HG02642 (cell line): Measurements from ENCODE around the gene WDR53.
A peak's percentile ranks its signal among the peaks of the same experiment; 100 is the strongest.
"Not testable (repeated sequence)": the region's sequence is repeated elsewhere in the genome, so short reads cannot be mapped to it uniquely, and the experiment has no call there.

Experiments
- ATAC-seq: cut with Tn5 transposase; IDR thresholded peaks from one replicate; pipeline ENCODE4 v1.9.1; 2021; ENCODE audit warnings: mild to moderate bottlenecking; ENCODE audit not compliant: unreplicated experiment, poor library complexity

WDR53 gene

GRCh38 chr3:196563721-196564225 is 4.6 kb downstream of the WDR53 start:
- no peak for ATAC-seq

GRCh38 chr3:196559826-196560225 is 8.5 kb downstream of the WDR53 start:
- ATAC-seq: no peak

DNA sequence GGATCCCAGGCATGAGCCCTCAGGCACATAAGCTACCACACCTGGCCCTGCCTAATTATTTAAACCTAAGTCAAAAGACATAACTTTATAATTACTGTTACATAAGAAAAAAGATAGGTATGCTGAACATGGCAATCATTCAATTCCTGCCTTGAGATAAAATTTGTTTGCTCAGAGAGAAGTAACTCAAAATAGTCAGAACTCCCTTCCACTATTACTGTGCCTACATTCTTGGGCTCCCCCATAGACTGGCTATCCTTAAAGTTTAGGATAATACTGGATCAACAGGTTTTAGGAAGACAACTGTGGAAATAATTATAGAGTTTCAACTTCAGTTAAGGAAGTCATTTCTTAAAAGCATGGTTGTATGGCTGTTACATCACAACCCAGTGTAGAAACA is 9.9 kb downstream of the WDR53 start:
- no peak for ATAC-seq

GRCh38 chr3:196557236-196557635 is 11.1 kb downstream of the WDR53 start:
- no peak for ATAC-seq

DNA sequence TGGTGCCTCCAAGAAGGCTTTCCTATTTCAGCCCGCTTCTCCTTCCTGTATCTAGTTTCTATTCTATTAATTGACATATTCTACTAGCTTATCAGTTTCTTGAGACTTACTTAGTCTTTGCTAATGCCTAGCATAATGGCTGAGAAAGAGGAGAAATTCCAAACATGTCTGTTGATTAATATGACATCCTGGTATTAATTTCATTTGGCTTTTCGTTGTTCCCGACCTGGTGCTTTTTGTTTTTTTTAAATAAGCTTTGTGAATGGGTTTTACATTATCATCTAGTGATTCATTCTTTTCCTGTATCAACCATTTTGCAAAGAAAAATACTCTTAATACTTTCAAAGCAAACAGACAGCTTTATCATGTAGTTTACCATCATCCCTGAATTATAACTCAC is 13.1 kb downstream of the WDR53 start:
- ATAC-seq: no peak

GRCh38 chr3:196554205-196554604 is 14.1 kb downstream of the WDR53 start:
- ATAC-seq: no peak

- ATAC-seq: no peak
These were observed 14.8 kb downstream of the WDR53 start for GRCh38 chr3:196553551-196553950.

- ATAC-seq: no peak
These were observed 16.1 kb downstream of the WDR53 start for GRCh38 chr3:196552253-196552652.

- not testable (repeated sequence) for ATAC-seq
These were observed 18.2 kb downstream of the WDR53 start for GRCh38 chr3:196550172-196550571.

DNA sequence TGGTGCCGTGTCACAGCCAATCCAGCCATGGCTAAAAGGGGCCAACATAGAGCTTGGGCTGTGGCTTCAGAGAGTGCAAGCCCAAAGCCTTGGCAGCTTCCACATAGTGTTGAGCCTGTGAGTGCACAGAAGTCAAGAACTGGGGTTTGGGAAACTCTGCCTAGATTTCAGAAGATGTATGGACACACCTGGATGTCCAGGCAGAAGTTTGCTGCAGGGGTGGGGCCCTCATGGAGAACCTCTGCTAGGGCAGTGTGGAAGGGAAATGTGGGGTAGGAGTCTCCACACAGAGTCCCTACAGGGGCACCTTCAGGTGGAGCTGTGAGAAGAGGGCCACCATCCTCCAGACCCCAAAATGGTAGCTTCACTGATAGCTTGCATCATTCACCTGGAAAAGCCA is 19.0 kb downstream of the WDR53 start:
- not testable (repeated sequence) for ATAC-seq

DNA sequence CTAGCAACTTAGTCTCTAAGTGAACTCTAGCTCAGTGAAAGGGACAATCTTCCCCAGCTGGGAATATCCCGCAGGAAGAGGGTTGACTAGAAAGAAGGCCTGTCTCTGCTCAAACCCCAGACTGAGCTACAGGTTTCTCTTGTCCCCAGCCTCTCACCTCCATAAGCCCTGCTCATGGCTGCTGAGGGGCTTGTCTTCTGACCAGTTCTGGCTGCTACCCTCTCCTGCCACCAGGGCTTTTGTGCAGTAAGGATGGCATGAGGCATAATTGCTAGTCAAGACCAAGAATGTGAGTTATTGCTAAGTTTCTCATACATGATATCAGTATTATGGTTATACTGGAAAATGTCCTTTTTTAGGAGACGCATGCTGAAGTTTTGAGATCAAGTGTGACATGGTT is 21.3 kb downstream of the WDR53 start:
- no peak for ATAC-seq

DNA sequence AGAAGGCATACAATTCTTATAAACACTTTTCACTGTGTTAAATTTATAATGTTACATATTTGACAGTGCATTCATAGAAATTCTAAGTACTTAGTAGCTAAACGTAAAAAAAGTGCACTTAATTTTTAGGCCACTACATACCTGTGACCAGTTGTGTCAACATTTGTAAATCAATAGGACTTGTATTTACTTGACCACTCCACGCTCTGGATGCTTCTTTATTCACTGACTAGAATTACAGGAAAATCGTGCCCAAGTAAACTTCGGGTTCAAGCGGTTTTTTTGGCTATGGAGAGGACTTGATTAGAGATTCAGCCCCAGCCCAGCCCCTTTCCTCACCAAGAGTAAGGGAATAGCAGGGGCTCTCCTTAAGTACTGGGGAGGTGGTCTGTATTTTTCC is 21.8 kb downstream of the WDR53 start:
- ATAC-seq: no peak

DNA sequence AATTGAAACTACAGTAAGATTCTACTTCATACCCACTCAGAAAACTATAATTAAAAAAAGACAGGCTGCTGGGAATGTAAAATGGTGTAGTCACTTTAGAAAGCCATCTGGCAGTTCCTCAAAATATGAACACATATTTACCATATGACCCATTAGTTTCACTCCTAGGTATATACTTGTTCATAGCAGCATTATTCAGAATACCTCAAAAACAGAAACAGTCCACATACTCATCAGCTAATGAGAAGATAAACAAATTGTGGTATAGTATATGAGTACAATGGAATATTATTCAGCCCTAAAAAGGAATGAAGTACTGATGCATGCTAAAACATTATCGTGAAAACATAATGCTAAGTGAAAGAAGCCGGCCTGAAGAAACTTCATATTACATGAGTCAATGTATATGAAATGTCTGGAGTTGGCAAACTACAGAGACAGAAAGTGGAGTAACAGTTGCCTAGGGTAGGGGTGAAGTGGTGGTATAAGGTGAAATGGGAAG is 23.8 kb downstream of the WDR53 start:
- no peak for ATAC-seq

- ATAC-seq: no peak
These were observed 26.5 kb downstream of the WDR53 start for GRCh38 chr3:196541684-196542445.

DNA sequence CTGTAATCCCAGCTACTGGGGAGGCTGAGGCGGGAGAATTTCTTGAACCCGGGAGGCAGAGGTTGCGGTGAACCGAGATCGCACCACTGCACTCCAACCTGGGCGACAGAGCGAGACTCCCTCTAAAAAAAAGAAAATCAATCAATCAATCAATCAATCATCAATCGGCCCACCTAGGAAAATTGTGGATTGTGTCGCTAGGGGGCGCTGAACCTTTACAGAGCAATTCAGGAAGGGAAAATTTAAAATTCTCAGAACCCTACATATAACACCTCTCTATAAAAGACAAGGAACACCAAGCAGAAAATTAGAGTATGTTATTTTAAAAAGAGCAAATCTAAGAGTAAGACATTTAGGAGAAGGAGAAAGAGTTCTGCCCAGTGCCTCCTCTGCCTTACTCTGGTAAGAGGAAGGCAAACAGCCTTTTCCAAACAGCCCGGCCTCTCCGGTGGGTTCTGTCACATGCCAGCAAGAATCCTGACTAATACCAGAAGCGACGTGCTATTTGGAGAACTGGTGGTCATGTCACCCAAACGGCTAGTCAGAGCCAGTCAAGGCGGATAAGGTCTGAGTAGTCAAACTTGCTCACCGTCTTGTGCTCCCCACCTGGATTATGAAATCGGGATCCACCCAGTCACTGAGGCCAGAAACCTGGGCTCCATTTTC is 30.9 kb downstream of the WDR53 start:
- ATAC-seq: no peak

DNA sequence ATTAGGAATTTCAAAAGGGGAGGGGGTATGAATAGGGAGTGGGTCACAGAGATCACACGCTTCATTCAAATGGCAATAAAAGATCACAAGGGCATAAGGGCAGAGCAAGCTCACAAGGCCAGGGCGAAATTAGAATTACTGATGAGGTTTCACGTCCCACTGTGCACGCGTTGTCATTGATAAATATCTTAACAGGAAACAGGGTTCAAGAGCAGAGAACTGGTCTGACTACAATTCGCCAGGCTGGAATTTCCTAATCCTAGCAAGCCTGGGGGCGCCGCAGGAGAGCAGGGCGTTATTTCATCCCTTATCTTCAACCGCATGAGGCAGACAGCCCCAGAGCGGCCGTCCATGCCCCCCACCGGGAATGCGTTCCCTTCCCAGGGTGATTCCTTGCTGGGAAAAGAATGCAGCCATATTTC is 35.1 kb downstream of the WDR53 start:
- no peak for ATAC-seq

DNA sequence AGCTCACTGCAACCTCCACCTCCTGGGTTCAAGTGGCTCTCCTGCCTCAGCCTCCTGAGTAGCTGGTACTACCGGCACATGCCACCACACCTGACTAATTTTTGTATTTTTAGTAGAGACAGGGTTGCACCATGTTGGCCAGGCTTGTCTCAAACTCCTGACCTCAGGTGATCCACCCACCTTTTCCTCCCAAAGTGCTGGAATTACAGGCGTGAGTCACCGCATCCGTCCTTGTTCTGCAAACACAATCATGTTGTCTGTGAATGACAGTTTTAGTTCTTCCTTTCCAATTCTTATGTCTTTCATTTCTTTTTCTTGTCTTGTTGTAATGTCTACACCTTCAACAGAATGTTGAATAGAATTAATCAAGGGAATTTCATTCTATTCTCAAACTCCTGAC is 36.9 kb downstream of the WDR53 start:
- ATAC-seq: no peak

- peak; percentile 84 for ATAC-seq
These were observed 39.6 kb downstream of the WDR53 start for GRCh38 chr3:196528639-196529233.

DNA sequence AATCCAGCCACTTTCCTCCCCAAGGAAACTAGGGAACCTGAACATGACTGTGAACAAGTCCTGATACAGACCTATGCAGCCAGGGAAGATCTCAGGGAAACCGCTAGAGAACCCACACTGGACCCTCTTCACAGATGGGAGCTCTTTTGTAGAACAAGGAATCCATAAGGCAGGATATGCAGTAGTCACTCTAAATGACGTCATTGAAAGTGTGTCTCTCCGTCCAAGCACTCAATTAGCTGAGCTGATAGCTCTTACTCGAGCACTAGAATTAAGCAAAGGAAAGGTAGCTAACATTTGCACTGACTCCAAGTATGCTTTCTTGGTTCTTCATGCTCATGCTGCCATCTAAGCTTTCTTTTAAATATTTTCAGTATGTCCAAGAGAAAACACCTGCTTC is 43.2 kb downstream of the WDR53 start:
- ATAC-seq: no peak

DNA sequence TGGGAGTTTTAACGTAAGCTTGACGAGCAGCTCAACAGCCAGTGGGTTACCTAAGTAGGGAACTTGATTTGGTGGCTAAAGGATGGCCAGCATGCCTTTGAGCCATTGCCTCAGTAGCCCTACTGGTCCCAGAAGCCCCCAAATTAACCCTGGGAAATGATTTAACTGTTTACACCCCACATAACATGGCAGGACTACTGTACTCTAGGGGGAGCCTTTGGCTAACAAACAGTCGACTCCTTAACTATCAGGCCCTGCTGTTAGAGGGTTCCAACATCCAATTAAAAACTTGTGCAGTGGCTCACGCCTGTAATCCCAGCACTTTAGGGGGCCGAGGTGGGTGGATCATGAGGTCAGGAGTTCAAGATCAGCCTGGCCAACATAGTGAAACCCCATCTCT is 43.8 kb downstream of the WDR53 start:
- ATAC-seq: no peak

GRCh38 chr3:196523841-196524240 is 44.5 kb downstream of the WDR53 start:
- ATAC-seq: no peak
